IPS-NIHi7 (cell line): ENCODE results near the gene MISP3.
A peak's percentile ranks its signal among the peaks of the same experiment; 100 is the strongest.

Experiments used
- DNase-seq: peaks from one replicate; pipeline ENCODE4 v3.0.0; 2012; ENCODE audit warnings: mixed read lengths; ENCODE audit errors: extremely low spot score

Gene MISP3

GRCh38 chr19:14102756-14103155 is 30.2 kb downstream of the MISP3 start:
- no peak for DNase-seq

- no peak for DNase-seq
Measured at GRCh38 chr19:14103310-14103709, 30.7 kb downstream of the MISP3 start.

- DNase-seq: no peak
Measured at GRCh38 chr19:14105680-14106079, 33.1 kb downstream of the MISP3 start.

- DNase-seq: no peak
Measured at GRCh38 chr19:14106840-14107239, 34.3 kb downstream of the MISP3 start.

GRCh38 chr19:14107581-14108461 is 35.2 kb downstream of the MISP3 start:
- no peak for DNase-seq

- no peak for DNase-seq
Measured at GRCh38 chr19:14110650-14111049, 38.1 kb downstream of the MISP3 start.

GRCh38 chr19:14111486-14111885 is 38.9 kb downstream of the MISP3 start:
- no peak for DNase-seq

GRCh38 chr19:14112051-14112808 is 39.6 kb downstream of the MISP3 start:
- DNase-seq: no peak

- DNase-seq: no peak
Measured at GRCh38 chr19:14112809-14113385, 40.3 kb downstream of the MISP3 start.

- no peak for DNase-seq
Measured at GRCh38 chr19:14113762-14114414, 41.3 kb downstream of the MISP3 start.

- no peak for DNase-seq
Measured at GRCh38 chr19:14114439-14114838, 41.9 kb downstream of the MISP3 start.

- peak; percentile 61 for DNase-seq
Measured at GRCh38 chr19:14114854-14115253, 42.3 kb downstream of the MISP3 start.

GRCh38 chr19:14115756-14116155 is 43.2 kb downstream of the MISP3 start:
- DNase-seq: no peak

- no peak for DNase-seq
Measured at GRCh38 chr19:14116525-14116917, 43.9 kb downstream of the MISP3 start.

- no peak for DNase-seq
Measured at GRCh38 chr19:14116918-14117578, 44.5 kb downstream of the MISP3 start.

GRCh38 chr19:14117668-14118164 is 45.1 kb downstream of the MISP3 start, which contains the start of gene PRKACA:
PRKACA (minus strand) TSS chr19:14117762; CDS start chr19:14117547, 215 bp downstream.
- peak; percentile 100 for DNase-seq

GRCh38 chr19:14118165-14119051 is 45.8 kb downstream of the MISP3 start:
- no peak for DNase-seq

- no peak for DNase-seq
Measured at GRCh38 chr19:14119146-14119545, 46.6 kb downstream of the MISP3 start.

- no peak for DNase-seq
Measured at GRCh38 chr19:14119644-14120496, 47.3 kb downstream of the MISP3 start.
